ENCODE results near the gene NPHP4. TPM values are rescaled to one million over a fixed set of nuclear protein-coding genes. Genes with fewer than 3 reads are reported as not detected.

NPHP4 gene
- total RNA-seq, 1 donor from 2014 or later = 16.1 TPM

DNA sequence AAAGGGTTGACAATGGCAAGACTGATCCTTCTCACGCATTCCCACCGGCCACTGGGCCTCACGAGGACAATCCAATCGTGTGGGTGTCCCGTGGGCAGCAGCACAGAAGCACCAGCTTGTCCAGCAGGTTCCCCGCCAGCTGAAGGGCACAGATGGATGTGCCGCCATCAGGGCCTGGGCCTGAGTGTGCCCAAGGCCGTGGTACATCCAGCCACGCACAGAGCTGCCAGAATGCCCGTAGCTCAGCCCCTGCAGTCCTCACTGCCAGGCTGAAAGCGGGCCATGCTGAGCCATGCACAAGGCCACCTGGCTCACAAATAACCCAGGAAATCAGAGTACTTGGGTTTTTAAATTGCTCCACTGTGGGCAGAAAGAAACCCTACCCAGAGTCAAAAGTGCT, 7.0 kb downstream of the NPHP4 start:
- intact Hi-C loops (cut with DNase I) = no loop called here
- Histone ChIP-seq H3K27me3 (ENCODE audit: low read depth) (no peaks in the 10 kb centered on the region), H3K27ac (no peak overlapping the region), H3K4me1 (no peaks in the 10 kb centered on the region), H3K9me3 (no peaks in the 10 kb centered on the region), H3K4me3 (no peak overlapping the region), H3K36me3 (peaks cover 8% of the 10 kb centered on the region)
- peak; percentile 34 for DNase-seq
- TF ChIP-seq, protein P1, sequence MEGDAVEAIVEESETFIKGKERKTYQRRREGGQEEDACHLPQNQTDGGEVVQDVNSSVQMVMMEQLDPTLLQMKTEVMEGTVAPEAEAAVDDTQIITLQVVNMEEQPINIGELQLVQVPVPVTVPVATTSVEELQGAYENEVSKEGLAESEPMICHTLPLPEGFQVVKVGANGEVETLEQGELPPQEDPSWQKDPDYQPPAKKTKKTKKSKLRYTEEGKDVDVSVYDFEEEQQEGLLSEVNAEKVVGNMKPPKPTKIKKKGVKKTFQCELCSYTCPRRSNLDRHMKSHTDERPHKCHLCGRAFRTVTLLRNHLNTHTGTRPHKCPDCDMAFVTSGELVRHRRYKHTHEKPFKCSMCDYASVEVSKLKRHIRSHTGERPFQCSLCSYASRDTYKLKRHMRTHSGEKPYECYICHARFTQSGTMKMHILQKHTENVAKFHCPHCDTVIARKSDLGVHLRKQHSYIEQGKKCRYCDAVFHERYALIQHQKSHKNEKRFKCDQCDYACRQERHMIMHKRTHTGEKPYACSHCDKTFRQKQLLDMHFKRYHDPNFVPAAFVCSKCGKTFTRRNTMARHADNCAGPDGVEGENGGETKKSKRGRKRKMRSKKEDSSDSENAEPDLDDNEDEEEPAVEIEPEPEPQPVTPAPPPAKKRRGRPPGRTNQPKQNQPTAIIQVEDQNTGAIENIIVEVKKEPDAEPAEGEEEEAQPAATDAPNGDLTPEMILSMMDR (IDR thresholded peaks at IDR 0.05) = no peak
- ATAC-seq = no peak

DNA sequence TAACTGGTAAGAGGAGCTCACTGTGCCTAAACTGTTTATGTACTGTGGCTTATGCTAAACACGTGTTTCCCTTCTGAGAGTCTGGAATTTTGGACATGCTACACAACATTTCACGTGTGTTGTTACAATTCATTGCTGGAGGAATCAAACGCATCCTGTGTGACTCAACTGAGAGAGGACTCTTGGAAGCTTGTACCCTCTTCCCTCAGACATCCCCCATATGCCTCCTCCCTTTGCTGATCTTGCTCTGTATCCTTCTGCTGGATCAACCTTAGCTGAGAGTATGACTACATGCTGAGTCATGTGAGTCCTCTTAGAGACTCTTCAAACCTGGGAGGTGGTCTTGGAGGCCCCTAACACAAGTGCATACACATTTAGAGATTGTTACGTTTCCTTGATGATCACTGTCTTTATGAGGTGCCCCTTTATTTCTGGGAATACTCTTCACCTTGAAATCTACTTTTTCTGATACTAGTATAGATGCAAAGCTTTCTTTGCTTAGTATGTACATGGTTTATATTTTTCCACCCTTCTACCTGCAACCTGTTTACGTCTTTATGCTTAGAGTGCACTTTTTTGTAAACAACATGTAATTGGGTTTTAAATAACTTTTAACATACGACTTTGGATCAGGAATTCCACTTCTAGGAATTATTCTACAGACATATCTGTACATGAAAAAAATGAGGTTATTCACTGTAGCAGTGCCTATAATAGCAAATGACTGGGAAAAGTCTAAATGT, 8.7 kb downstream of the NPHP4 start:
- no peak for DNase-seq

DNA sequence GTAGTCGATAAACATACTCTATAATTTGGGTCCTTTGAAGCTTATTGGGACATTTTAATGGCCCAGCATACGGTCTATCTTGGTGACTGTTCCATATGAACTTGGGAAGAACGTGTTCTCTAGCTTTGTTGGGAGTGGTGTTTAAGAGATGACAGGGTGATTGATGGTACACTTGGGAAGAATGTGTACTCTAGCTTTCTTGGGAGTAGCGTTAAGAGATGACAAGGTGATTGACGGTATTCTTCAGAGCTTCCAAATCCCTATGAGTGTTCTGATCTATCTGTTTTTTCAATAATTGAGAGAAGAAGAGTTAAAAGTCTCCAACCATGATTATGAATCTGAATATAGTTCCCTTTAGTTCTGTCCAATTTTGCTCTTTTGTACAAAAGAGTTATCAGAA, 9.4 kb downstream of the NPHP4 start:
- peaks cover 8% of the 10 kb centered on the region for H3K36me3 ChIP-seq
- H3K4me1 ChIP-seq = no peaks in the 10 kb centered on the region
- intact Hi-C loops (cut with DNase I) = no loop called here

More for the DNA sequence above, 8.7 kb downstream of the NPHP4 start:
- Histone ChIP-seq H3K27ac (no peak overlapping the region), H3K4me1 (no peaks in the 10 kb centered on the region), H3K4me3 (no peak overlapping the region), H3K36me3 (peaks cover 8% of the 10 kb centered on the region), H3K27me3 (ENCODE audit: low read depth) (no peaks in the 10 kb centered on the region), H3K9me3 (no peaks in the 10 kb centered on the region)
- intact Hi-C loops (cut with DNase I) = no loop called here
- no peak for ATAC-seq
- TF ChIP-seq, protein P1 (IDR thresholded peaks at IDR 0.05) = no peak

DNA sequence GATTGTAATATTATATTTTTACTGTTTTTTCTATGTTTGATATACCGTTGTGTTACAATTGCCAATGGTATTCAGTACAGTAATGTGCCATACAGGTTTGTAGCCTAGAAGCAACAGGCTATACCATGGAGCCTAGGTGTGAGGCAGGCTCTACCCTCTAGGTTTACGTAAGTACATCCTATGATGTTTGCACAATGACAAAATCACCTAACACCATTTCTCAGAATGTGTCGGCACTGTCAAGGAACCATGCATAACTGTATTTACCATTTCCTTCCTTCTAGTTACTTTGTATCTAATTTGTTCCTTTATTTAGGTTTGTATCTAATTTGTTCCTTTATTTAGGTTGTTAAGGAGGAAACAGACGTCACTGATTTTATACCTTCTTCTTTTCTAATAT, 9.9 kb downstream of the NPHP4 start:
- intact Hi-C loops (cut with DNase I) = no loop called here
- TF ChIP-seq, protein P1 (IDR thresholded peaks at IDR 0.05) = no peak

More for the DNA sequence above, 9.4 kb downstream of the NPHP4 start:
- DNase-seq (no peak), ATAC-seq (no peak)
- H3K4me3 ChIP-seq = no peak overlapping the region
- H3K27me3 ChIP-seq (ENCODE audit: low read depth) = no peaks in the 10 kb centered on the region
- no peak overlapping the region for H3K27ac ChIP-seq
- TF ChIP-seq, protein P1 (IDR thresholded peaks at IDR 0.05) = no peak
- H3K9me3 ChIP-seq = no peaks in the 10 kb centered on the region

DNA sequence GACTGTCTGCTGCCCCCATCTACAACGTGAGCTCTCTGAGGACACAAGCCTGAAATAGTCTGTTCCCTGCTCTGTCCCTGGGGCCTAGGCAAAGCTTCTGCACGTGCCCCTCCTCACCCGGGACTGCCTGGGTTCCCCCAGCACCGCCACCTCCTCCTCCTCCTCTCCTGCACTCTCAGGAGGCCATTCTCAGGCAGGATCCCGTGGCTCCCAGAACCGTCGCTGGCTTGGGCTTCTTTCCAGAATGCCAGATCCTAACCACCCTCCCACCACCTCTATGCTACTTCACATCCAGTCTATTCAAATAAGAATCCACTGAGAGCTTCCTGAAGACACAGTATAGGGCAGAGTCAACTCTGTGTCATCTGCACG, 11.2 kb downstream of the NPHP4 start:
- H3K4me3 ChIP-seq = no peak overlapping the region
- intact Hi-C loops (cut with DNase I) = no loop called here
- H3K9me3 ChIP-seq = no peaks in the 10 kb centered on the region
- TF ChIP-seq, protein P1 (IDR thresholded peaks at IDR 0.05) = no peak
- H3K27me3 ChIP-seq (ENCODE audit: low read depth) = no peaks in the 10 kb centered on the region
- peaks cover 23% of the 10 kb centered on the region for H3K36me3 ChIP-seq
- H3K4me1 ChIP-seq = no peaks in the 10 kb centered on the region
- H3K27ac ChIP-seq = no peak overlapping the region
- no peak for ATAC-seq
- DNase-seq = peak; percentile 20

More for the DNA sequence above, 9.9 kb downstream of the NPHP4 start:
- DNase-seq (no peak), ATAC-seq (no peak)
- Histone ChIP-seq H3K9me3 (no peaks in the 10 kb centered on the region), H3K27ac (no peak overlapping the region), H3K27me3 (ENCODE audit: low read depth) (no peaks in the 10 kb centered on the region), H3K4me3 (no peak overlapping the region), H3K4me1 (no peaks in the 10 kb centered on the region), H3K36me3 (peaks cover 11% of the 10 kb centered on the region)
